Mesothelial cell of epicardium (in vitro differentiated cells): ENCODE measurements around the gene SCAI. TPM values are rescaled to one million over a fixed set of nuclear protein-coding genes. Genes with fewer than 3 reads are reported as not detected.
"Not testable (repeated sequence)": the region's sequence is repeated elsewhere in the genome, so short reads cannot be mapped to it uniquely, and the experiment has no call there.

Experiments used
- DNase-seq, 2 experiments: peaks; one replicate each; pipeline ENCODE4 v3.0.0; 2021; ENCODE audit warnings: low spot score in 2 of 2; ENCODE audit not compliant: unreplicated experiment in 2 of 2
- H3K27ac Mint-ChIP-seq: 2 replicates; pipeline ENCODE4 v1.8.0; 2021; ENCODE audit warnings: mixed read lengths
- H3K27me3 Mint-ChIP-seq: 2 replicates; pipeline ENCODE4 v1.8.0; 2021; ENCODE audit warnings: low read depth, mixed read lengths
- H3K36me3 Mint-ChIP-seq: 2 replicates; pipeline ENCODE4 v1.8.0; 2021; ENCODE audit warnings: mixed read lengths
- H3K4me1 Mint-ChIP-seq: 2 replicates; pipeline ENCODE4 v1.8.0; 2021; ENCODE audit warnings: mixed read lengths
- H3K4me3 Mint-ChIP-seq: 2 replicates; pipeline ENCODE4 v1.8.0; 2021; ENCODE audit warnings: mild to moderate bottlenecking, moderate library complexity, mixed read lengths
- H3K9me3 Mint-ChIP-seq: 2 replicates; pipeline ENCODE4 v1.8.0; 2021; ENCODE audit warnings: mixed read lengths
- CTCF ChIP-seq: fragments of 200-600 bp; sonication (generic); IDR thresholded peaks from one replicate; pipeline ENCODE4 v1.5.0; 2021; ENCODE audit warnings: antibody characterized with exemption; ENCODE audit not compliant: unreplicated experiment
- total RNA-seq: library from RNA; stranded (reverse); gene quantifications from 3 replicates; pipeline ENCODE4 v1.2.1, GENCODE V29; 2021

SCAI gene
- total RNA-seq, 1 donor from 2014 or later = 22.7 TPM

- Mint-ChIP-seq H3K4me1 (peaks cover 18% of the 10 kb centered on the region), H3K9me3 (peaks cover 13% of the 10 kb centered on the region), H3K36me3 (peaks cover 21% of the 10 kb centered on the region), H3K4me3 (no peak overlapping the region), H3K27me3 (no peaks in the 10 kb centered on the region), H3K27ac (peak overlapping the region; percentile 7)
- TF ChIP-seq CTCF = no peak
- DNase-seq = no peak
These were observed 39.7 kb upstream of the SCAI start for GRCh38 chr9:125183054-125183453.

- not testable (repeated sequence) for H3K27me3 Mint-ChIP-seq, H3K4me3 Mint-ChIP-seq, H3K27ac Mint-ChIP-seq, DNase-seq
- Mint-ChIP-seq H3K4me1 (peaks cover 12% of the 10 kb centered on the region), H3K9me3 (peaks cover 15% of the 10 kb centered on the region), H3K36me3 (peaks cover 26% of the 10 kb centered on the region)
These were observed 38.4 kb upstream of the SCAI start for GRCh38 chr9:125181756-125182155.

- Mint-ChIP-seq H3K27ac (no peak overlapping the region), H3K27me3 (no peaks in the 10 kb centered on the region), H3K9me3 (peaks cover 15% of the 10 kb centered on the region), H3K4me1 (peaks cover 18% of the 10 kb centered on the region), H3K36me3 (peaks cover 28% of the 10 kb centered on the region), H3K4me3 (no peak overlapping the region)
- no peak for TF ChIP-seq CTCF
- DNase-seq = no peak
These were observed 37.5 kb upstream of the SCAI start for GRCh38 chr9:125180876-125181275.

GRCh38 chr9:125179776-125180175, 36.4 kb upstream of the SCAI start:
- Mint-ChIP-seq H3K4me1 (peaks cover 18% of the 10 kb centered on the region), H3K9me3 (peaks cover 15% of the 10 kb centered on the region), H3K36me3 (peaks cover 28% of the 10 kb centered on the region)
- H3K27ac Mint-ChIP-seq, DNase-seq, H3K27me3 Mint-ChIP-seq, H3K4me3 Mint-ChIP-seq: not testable (repeated sequence)

GRCh38 chr9:125177888-125178287, 34.6 kb upstream of the SCAI start:
- H3K4me3 Mint-ChIP-seq = no peak overlapping the region
- TF ChIP-seq CTCF = no peak
- no peak overlapping the region for H3K27ac Mint-ChIP-seq
- H3K9me3 Mint-ChIP-seq = peaks cover 15% of the 10 kb centered on the region
- H3K36me3 Mint-ChIP-seq = peaks cover 28% of the 10 kb centered on the region
- H3K27me3 Mint-ChIP-seq = no peaks in the 10 kb centered on the region
- peaks cover 10% of the 10 kb centered on the region for H3K4me1 Mint-ChIP-seq
- no peak for DNase-seq

GRCh38 chr9:125176636-125177035, 33.3 kb upstream of the SCAI start:
- Mint-ChIP-seq H3K36me3 (peaks cover 22% of the 10 kb centered on the region), H3K27ac (peak overlapping the region; percentile 51), H3K4me1 (peaks cover 14% of the 10 kb centered on the region), H3K27me3 (no peaks in the 10 kb centered on the region), H3K9me3 (peaks cover 9% of the 10 kb centered on the region), H3K4me3 (no peak overlapping the region)
- no peak for TF ChIP-seq CTCF
- DNase-seq = no peak

GRCh38 chr9:125172031-125172755, 28.9 kb upstream of the SCAI start:
- no peaks in the 10 kb centered on the region for H3K27me3 Mint-ChIP-seq
- H3K9me3 Mint-ChIP-seq = no peaks in the 10 kb centered on the region
- no peak for DNase-seq
- H3K4me3 Mint-ChIP-seq = no peak overlapping the region
- TF ChIP-seq CTCF = no peak
- H3K36me3 Mint-ChIP-seq = peaks cover 15% of the 10 kb centered on the region
- H3K27ac Mint-ChIP-seq = peak overlapping the region; percentile 47
- peaks cover 22% of the 10 kb centered on the region for H3K4me1 Mint-ChIP-seq
